ENCODE data around the gene TRMT1. TPM values are rescaled to one million over a fixed set of nuclear protein-coding genes. Genes with fewer than 3 reads are reported as not detected.

The TRMT1 gene
- polyA plus RNA-seq, 4 donors = 28.4 to 48.0 (median 36.2) TPM

GRCh38 chr19:13092606-13093235, 23.8 kb downstream of the TRMT1 start:
- DNase-seq (ENCODE audit: low read depth in 4 of 4, low spot score in 2 of 4) = no peak

DNA sequence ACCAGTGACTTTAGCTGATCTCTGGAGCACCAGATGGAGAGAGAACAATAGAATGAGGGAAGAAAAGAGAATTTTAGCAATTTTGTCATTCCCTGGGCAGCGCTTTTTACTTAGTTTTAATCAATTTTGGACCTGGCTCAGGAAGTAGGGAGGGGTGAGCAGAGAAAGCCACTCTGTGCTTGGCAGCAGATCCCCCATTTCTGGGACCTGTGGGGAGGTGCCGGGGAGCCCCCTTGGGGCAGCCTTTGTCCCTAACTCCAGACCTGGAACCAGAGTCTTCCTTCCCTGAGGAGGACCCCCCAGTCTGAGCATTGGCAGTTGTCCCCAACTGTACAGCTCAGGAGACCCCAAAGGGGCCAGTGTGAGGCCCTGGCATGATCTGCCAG, 24.4 kb downstream of the TRMT1 start:
- DNase-seq (ENCODE audit: low read depth in 4 of 4, low spot score in 2 of 4) = no peak

GRCh38 chr19:13091400-13092157, 25.0 kb downstream of the TRMT1 start:
- no peak for DNase-seq (ENCODE audit: low read depth in 4 of 4, low spot score in 2 of 4)

- no peak for DNase-seq (ENCODE audit: low read depth in 4 of 4, low spot score in 2 of 4)
Measured at GRCh38 chr19:13090511-13091231, 25.9 kb downstream of the TRMT1 start.

DNA sequence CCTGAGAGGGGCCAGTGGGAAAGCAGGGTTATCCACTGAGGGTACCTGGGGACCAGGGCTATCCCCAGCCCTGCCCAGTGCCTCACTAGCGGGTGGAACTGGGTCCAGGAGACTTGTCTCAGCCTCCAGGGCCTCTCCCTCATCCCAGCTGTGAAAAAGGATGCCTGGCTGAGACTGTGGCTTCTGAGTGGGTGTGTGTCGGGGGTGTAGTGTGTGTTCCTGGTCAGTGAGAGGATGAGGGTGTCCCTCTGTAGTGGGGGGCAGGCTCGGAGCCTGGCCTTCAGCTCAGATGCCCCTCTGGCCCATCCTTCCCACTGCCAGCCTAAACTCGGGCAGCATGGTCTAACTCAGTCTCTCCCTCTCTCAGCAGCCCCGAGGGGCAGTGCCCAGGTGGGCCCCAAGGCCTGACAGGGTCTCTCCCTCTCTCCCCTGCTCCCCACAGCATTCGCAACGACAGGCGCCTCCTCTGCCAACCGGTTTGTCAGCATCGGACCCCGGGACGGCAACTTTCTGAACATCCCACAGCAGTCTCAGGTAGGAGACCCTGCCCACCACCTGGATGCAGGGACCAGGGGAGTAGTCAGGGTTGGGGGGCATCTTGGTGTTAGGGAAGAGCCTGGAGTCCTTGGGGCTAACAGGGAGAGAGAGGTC, 26.6 kb downstream of the TRMT1 start:
- no peak for DNase-seq (ENCODE audit: low read depth in 4 of 4, low spot score in 2 of 4)

DNA sequence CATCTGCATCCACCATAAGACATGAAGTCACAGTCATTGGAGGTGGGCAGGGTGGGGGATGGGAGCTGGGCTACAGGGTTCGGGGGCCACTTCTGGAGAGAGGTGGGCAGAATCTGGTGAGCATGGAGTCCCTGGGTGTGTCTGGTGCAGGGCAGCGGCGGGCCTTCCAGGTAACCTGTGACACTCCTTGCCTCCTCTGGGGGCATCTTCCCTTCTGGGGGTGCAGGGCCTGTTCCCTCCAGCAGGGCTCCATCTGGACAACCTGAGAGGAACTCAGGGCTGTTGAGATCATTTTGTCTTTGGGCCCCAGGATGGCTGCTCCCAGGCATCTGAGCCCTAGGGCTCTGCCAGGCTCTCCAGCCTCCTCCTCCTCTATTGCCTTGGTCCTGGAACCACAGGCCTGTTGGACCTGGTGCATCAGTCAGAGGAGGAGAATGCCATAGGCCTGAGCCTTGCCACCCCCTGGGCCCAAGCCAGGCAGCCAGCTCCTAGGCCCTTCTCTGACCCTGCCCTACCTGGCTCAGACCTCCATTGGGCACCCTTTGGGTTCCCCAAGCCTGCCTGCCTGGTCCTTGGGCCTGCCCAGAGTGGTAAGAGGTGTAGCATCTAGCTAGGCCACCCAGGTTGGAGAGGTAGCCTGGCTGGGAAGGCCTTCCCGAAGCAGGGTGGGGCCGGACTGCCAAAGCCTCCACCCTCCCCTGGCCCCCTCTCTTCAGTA, 27.2 kb downstream of the TRMT1 start:
- no peak for DNase-seq (ENCODE audit: low read depth in 4 of 4, low spot score in 2 of 4)

DNA sequence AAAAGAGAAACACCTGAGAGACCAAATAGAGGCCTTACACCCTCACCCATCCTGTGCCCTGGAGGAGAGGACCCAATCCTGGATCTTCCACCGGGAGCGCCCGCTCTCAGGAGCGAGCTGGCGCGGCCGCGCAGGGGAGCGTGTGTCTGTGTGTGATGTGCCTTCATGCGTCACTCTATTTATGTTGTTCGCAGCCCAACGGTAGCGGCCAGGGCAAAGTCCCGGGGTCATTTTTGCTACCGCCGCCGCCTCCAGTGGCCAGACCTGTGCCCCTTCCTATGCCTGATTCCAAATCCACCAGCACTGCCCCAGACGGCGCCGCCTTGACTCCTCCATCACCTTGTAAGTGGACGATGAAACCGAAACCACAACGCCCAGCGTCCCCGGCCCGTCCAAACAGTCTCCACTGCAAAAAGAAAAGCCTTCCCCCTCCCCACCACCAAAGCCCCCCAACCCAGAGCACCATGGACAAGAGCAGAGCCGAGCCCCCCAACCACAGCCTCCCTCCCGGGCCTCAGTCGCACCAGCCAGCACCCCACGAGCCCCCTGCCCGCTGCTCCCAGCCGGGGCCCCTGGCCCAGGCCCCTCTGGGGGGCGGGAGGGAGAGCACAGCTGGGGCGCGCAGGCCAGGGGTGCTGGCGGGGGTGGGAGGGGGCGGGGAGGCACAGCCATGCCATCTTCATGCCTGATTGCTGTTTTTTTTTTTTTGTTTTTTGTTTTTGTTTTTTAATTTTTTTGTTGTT, 28.6 kb downstream of the TRMT1 start:
- DNase-seq (ENCODE audit: low read depth in 4 of 4, low spot score in 2 of 4) = no peak

DNA sequence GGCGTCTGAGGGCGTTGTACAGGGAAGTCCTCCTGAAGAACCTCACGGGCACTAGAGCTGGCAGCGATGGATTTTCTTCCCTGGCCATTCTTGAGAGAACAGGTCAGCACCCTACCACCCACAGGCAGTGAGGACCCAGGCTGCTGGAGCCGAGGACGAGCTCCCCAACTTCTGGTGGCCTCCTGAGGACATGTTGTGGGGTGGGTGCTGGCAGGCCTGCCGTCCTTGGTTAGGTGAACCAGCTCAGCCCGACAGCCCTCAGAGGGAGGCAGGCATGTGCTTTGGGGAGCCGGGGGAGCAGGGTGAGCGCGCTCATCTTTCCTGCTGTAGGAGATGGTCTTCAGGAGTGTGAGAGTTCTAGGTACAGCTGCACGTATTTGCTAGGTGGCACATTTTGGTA, 29.2 kb downstream of the TRMT1 start:
- DNase-seq (ENCODE audit: low read depth in 4 of 4, low spot score in 2 of 4) = no peak

DNA sequence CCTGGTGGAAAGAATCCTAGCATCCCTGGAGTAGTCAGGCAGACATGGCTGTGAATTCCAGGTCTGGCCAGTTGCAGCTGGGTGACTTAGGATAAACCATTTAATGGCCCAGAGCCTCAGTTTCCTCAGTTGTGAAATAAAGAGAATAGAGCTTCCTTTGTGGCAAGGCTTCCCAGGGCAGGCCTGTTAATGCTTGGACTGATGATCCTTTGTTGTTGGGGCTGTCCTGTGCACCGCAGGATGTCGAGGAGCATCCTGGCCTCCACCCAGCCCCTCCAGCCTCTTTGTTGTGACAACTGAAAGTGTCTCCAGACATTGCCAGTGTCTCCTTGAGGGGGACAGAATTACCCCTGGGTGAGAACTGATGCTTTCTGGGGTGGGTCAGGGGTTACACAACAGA, 30.2 kb downstream of the TRMT1 start:
- no peak for DNase-seq (ENCODE audit: low read depth in 4 of 4, low spot score in 2 of 4)

DNA sequence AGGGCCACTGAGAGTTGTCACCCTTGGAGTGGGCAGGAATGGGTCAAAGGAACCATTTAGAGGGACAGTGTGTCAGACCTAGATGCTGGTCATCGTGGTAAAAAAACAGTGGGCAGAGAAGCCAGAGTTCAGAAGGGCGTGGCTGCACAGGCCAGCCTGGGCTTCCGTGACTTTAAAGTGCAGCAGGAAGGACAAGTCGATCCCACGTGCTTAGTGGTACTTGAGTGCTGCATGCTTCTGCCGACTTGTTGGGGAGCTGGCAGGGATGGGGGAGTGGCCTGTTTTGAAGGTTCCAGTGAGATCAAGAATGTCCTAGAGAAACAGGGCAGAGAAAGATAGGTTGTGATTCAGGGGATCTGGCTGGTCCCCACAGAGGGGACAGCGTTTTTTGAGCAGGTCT, 30.9 kb downstream of the TRMT1 start:
- no peak for DNase-seq (ENCODE audit: low read depth in 4 of 4, low spot score in 2 of 4)

GRCh38 chr19:13083627-13084026, 32.9 kb downstream of the TRMT1 start:
- no peak for DNase-seq (ENCODE audit: low read depth in 4 of 4, low spot score in 2 of 4)

- DNase-seq (ENCODE audit: low read depth in 4 of 4, low spot score in 2 of 4) = no peak
Measured at GRCh38 chr19:13083008-13083404, 33.5 kb downstream of the TRMT1 start.

- DNase-seq (ENCODE audit: low read depth in 4 of 4, low spot score in 2 of 4) = no peak
Measured at GRCh38 chr19:13082192-13083007, 34.1 kb downstream of the TRMT1 start.

DNA sequence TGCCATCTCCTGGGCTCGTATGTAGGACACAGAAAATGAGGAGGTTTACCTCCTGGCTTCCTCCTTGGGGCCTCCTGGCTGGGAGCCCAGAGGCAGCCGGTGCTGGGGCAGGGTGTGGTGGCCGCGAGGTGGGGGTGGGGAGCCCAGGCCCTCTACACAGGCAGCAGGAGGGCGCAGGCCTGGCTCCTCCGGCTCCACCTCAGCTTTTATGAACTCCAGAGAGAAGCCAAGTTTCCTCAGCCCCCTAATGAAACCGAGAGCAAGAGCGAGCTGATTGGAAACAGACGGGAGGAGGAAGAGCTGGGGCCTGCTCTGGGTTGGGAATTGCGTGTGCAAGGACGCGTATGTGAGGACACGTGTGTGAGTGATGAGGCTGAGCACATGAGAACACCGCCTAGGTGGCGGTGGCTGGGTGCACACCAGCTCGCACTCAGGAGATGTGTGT, 37.0 kb downstream of the TRMT1 start:
- DNase-seq (ENCODE audit: low read depth in 4 of 4, low spot score in 2 of 4) = no peak

- no peak for DNase-seq (ENCODE audit: low read depth in 4 of 4, low spot score in 2 of 4)
Measured at GRCh38 chr19:13078897-13079541, 37.5 kb downstream of the TRMT1 start.

- no peak for DNase-seq (ENCODE audit: low read depth in 4 of 4, low spot score in 2 of 4)
Measured at GRCh38 chr19:13078381-13078780, 38.2 kb downstream of the TRMT1 start.

DNA sequence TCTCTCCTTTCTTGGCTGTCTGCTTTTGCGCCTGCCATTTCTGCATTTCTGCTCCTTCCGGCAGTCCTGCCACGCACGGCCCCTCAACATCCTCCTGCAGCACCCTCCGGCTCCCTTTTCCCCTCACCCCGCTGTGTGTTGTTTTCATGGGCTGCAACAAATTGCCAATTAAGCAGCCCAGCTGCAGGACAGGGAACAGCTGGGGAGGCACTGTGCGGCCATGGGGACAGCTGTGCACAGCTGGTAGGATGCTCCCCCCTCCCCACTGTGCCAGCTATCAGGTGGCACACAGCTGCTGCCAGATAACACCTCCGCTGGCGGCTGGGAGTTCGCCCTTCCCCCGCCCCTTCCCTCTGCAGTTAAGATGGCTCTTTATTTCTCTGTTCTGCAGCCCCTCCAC, 39.3 kb downstream of the TRMT1 start:
- DNase-seq (ENCODE audit: low read depth in 4 of 4, low spot score in 2 of 4) = no peak

- no peak for DNase-seq (ENCODE audit: low read depth in 4 of 4, low spot score in 2 of 4)
Measured at GRCh38 chr19:13076787-13077186, 39.8 kb downstream of the TRMT1 start.

DNA sequence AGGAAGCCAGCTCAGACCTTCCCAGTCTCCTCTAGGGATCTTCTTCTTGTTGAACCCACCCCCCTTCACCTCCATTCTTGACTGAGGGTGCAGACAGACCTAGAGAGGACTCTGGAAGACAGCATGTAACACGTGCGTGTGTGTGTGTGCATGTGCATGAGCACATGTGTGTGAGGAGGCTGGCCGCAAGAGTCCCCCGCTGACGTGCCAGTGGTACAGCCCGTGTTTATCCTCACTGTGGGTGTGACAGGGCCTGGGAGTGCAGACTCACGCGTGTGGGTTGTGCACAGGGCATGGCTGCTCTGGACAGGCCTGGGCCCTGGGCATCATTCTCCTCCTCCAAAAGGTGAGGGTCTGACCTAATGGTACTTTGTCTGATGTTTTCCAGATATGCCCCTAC, 40.2 kb downstream of the TRMT1 start:
- no peak for DNase-seq (ENCODE audit: low read depth in 4 of 4, low spot score in 2 of 4)
